Measurements from ENCODE around the gene ETV6. TPM values are rescaled to one million over a fixed set of nuclear protein-coding genes. Genes with fewer than 3 reads are reported as not detected.

Gene ETV6
- total RNA-seq, 1 experiment from 2014 or later = 89.1 TPM

- intact Hi-C loops (cut with micrococcal nuclease; ENCODE audit: unreplicated experiment) = no loop called here
- no peak for TF ChIP-seq CTCF (IDR thresholded peaks at IDR 0.05; ENCODE audit: unreplicated experiment)
- Mint-ChIP-seq H3K4me1 (ENCODE audit: low read depth, unreplicated experiment) (peaks cover 37% of the 10 kb centered on the region), H3K36me3 (ENCODE audit: insufficient read depth, unreplicated experiment) (peaks cover 14% of the 10 kb centered on the region), H3K9me3 (ENCODE audit: low read depth, unreplicated experiment) (no peaks in the 10 kb centered on the region), H3K27me3 (ENCODE audit: unreplicated experiment) (no peaks in the 10 kb centered on the region), H3K27ac (ENCODE audit: unreplicated experiment) (no peak overlapping the region), H3K4me3 (ENCODE audit: low read depth, unreplicated experiment) (no peak overlapping the region)
- BruUV-seq (replicated peaks) = no TSS peak
- DNase-seq = no peak
- CTCF ChIA-PET = no interaction called here
These were observed 65.2 kb downstream of the ETV6 start for GRCh38 chr12:11714626-11715025.

GRCh38 chr12:11715621-11716020 is 66.1 kb downstream of the ETV6 start:
- no peak for TF ChIP-seq CTCF (IDR thresholded peaks at IDR 0.05; ENCODE audit: unreplicated experiment)
- Mint-ChIP-seq H3K4me3 (ENCODE audit: low read depth, unreplicated experiment) (no peak overlapping the region), H3K9me3 (ENCODE audit: low read depth, unreplicated experiment) (no peaks in the 10 kb centered on the region), H3K36me3 (ENCODE audit: insufficient read depth, unreplicated experiment) (peaks cover 20% of the 10 kb centered on the region), H3K27ac (ENCODE audit: unreplicated experiment) (no peak overlapping the region), H3K4me1 (ENCODE audit: low read depth, unreplicated experiment) (peaks cover 44% of the 10 kb centered on the region), H3K27me3 (ENCODE audit: unreplicated experiment) (no peaks in the 10 kb centered on the region)
- intact Hi-C loops (cut with micrococcal nuclease; ENCODE audit: unreplicated experiment) = no loop called here
- no TSS peak for BruUV-seq (replicated peaks)
- no peak for DNase-seq
- CTCF ChIA-PET = interaction anchor here (0.6 kb wide), 1 partner anchor 294 kb away, joined by 3 read pairs; no protein-coding TSS in a partner anchor

DNA sequence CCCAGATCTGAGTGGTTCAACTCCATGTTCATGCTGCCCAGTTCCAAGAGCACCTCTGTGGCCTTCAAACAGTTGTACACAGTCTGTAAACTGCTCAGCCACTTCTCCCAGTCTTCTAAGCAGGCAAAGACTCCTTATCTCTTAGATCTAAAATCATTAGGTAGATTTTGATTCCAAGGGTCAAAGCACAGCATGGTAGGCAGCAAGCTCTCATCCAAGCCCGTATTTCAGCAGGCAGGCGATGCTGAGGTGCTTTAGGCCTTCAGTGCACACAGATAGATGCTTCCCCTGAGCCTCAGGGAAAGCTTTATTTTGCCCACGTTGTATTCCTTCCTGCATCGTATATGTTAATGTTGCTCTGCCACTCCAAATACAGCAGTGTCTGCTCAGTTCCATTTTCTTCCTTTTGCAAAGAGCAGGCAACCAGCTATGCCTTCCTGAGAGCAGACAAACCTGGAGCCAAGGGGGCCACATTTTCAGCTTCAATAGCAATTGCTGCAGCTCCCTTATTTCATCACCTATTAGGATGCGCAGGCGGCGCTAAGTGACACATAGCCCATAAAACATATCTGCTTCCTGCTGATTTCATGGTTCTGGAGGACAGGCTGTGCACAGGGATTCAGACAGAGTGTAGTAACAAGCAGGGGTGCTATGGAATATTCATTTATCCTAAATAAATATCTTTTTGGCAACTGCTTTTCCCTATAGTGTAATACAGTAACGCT is 67.5 kb downstream of the ETV6 start:
- no peaks in the 10 kb centered on the region for H3K27me3 Mint-ChIP-seq (ENCODE audit: unreplicated experiment)
- intact Hi-C loops (cut with micrococcal nuclease; ENCODE audit: unreplicated experiment) = no loop called here
- peaks cover 37% of the 10 kb centered on the region for H3K4me1 Mint-ChIP-seq (ENCODE audit: low read depth, unreplicated experiment)
- no peaks in the 10 kb centered on the region for H3K9me3 Mint-ChIP-seq (ENCODE audit: low read depth, unreplicated experiment)
- TF ChIP-seq CTCF (IDR thresholded peaks at IDR 0.05; ENCODE audit: unreplicated experiment) = no peak
- no peak overlapping the region for H3K27ac Mint-ChIP-seq (ENCODE audit: unreplicated experiment)
- CTCF ChIA-PET = interaction anchor here (0.6 to 0.9 kb wide), 5 partner anchors 10 to 580 kb away, joined by 3 to 4 read pairs (median 3); no protein-coding TSS in a partner anchor
- no peak overlapping the region for H3K4me3 Mint-ChIP-seq (ENCODE audit: low read depth, unreplicated experiment)
- no peak for DNase-seq
- peaks cover 23% of the 10 kb centered on the region for H3K36me3 Mint-ChIP-seq (ENCODE audit: insufficient read depth, unreplicated experiment)
- BruUV-seq (replicated peaks) = no TSS peak

DNA sequence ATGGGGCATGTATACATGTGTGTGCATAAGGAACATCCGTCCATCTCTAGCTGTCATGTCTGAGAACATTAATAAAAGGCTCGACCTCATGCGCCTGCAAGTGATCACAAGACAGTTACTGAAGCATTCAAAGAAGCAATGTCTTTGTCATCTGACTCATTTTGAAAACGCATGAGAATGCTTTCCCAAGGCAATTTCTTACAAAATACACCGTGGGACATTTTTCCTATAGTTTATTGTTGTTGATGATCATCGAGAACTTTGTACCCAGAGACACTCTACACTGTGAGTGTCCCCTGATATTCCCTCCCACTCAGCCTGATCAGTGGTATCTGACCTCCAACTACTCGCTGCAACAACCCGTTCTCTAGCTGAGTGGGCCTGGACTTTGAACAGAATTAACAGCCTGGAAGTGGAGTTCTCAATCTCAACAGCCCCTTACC is 68.1 kb downstream of the ETV6 start:
- TF ChIP-seq CTCF (IDR thresholded peaks at IDR 0.05; ENCODE audit: unreplicated experiment) = no peak
- Mint-ChIP-seq H3K27ac (ENCODE audit: unreplicated experiment) (peak overlapping the region; percentile 32), H3K36me3 (ENCODE audit: insufficient read depth, unreplicated experiment) (peaks cover 23% of the 10 kb centered on the region), H3K9me3 (ENCODE audit: low read depth, unreplicated experiment) (no peaks in the 10 kb centered on the region), H3K4me3 (ENCODE audit: low read depth, unreplicated experiment) (no peak overlapping the region), H3K27me3 (ENCODE audit: unreplicated experiment) (no peaks in the 10 kb centered on the region), H3K4me1 (ENCODE audit: low read depth, unreplicated experiment) (peaks cover 37% of the 10 kb centered on the region)
- DNase-seq = no peak
- CTCF ChIA-PET = interaction anchor here (0.6 to 0.9 kb wide), 2 partner anchors 11 to 92 kb away, joined by 3 read pairs; no protein-coding TSS in a partner anchor
- no TSS peak for BruUV-seq (replicated peaks)
- intact Hi-C loops (cut with micrococcal nuclease; ENCODE audit: unreplicated experiment) = no loop called here

All from Calu3 (cell line).